Activated CD8-positive, alpha-beta T cell treated with anti-CD3 and anti-CD28 coated beads for 36 hours (primary cell): ENCODE data around the gene COPB2. TPM values are rescaled to one million over a fixed set of nuclear protein-coding genes. Genes with fewer than 3 reads are reported as not detected.

ENCODE experiments used
- ATAC-seq: fragments of 200-7000 bp; cut with Tn5 transposase; one replicate; pipeline ENCODE4 v1.10.0; 2021; ENCODE audit warnings: mild to moderate bottlenecking, moderate library complexity
- CTCF ChIA-PET: fragments of 350-600 bp; sonication (Branson Sonifier 250); formaldehyde crosslinking; loops from one replicate; lab custom pipeline; 2021; ENCODE audit warnings: antibody characterized with exemption; lab: Charles Lee
- POLR2A ChIA-PET: fragments of 350-600 bp; sonication (Branson Sonifier 250); formaldehyde crosslinking; loops from one replicate; lab custom pipeline; 2021; ENCODE audit warnings: antibody characterized with exemption; lab: Charles Lee
- DNase-seq: peaks from one replicate; pipeline ENCODE4 v3.0.0-alpha.2; 2020
- H3K27ac Mint-ChIP-seq: one replicate; pipeline ENCODE4 v1.8.0; 2021; ENCODE audit warnings: mild to moderate bottlenecking, mixed read lengths
- H3K27me3 Mint-ChIP-seq: one replicate; pipeline ENCODE4 v1.8.0; 2021; ENCODE audit warnings: mixed read lengths
- H3K36me3 Mint-ChIP-seq: one replicate; pipeline ENCODE4 v1.8.0; 2021; ENCODE audit warnings: low read depth, mixed read lengths
- H3K4me1 Mint-ChIP-seq: one replicate; pipeline ENCODE4 v1.8.0; 2021; ENCODE audit warnings: low read depth, mixed read lengths
- H3K4me3 Mint-ChIP-seq: one replicate; pipeline ENCODE4 v1.8.0; 2021; ENCODE audit warnings: mild to moderate bottlenecking, moderate library complexity, mixed read lengths
- H3K9me3 Mint-ChIP-seq: one replicate; pipeline ENCODE4 v1.8.0; 2021; ENCODE audit warnings: mixed read lengths
- intact Hi-C: fragments of 100-400 bp; cut with micrococcal nuclease; formaldehyde crosslinking; loops from one replicate; pipeline ENCODE4 v1.10.0; 2022
- total RNA-seq, 2 experiments: library from RNA; stranded (reverse); gene quantifications; one replicate each; pipeline ENCODE4 v1.2.3, GENCODE V29; 2021
- TF ChIP-seq, protein P1 (sequence below): fragments of 200-600 bp; IDR thresholded peaks from one replicate; pipeline ENCODE4 v1.8.0; 2022; ENCODE audit warnings: antibody characterized with exemption, mild to moderate bottlenecking

The COPB2 gene
- total RNA-seq, 2 experiments from 2014 or later, result 81.7 to 83.8 TPM

DNA sequence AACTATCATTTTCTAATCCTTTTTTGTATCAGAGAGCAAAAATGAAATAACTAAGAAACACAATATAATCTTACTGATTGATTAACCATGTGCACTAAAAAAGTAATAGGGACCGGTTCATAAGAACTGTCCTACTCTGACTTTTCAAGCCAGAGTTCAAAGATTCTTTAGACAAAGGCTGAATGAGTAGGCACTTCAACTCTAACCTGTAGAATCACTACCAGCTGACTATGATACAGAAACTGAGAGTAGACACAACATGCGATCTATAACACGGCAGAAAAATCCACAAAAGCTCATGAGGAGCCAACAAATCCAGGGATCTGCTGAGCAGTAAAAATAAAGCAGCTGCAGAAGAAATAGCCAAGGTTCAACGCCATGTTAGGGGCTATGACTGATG is 8.9 kb downstream of the COPB2 start:
- Mint-ChIP-seq H3K27me3 (no peaks in the 10 kb centered on the region), H3K4me3 (no peak overlapping the region), H3K36me3 (peaks cover 40% of the 10 kb centered on the region), H3K4me1 (peaks cover 45% of the 10 kb centered on the region), H3K9me3 (no peaks in the 10 kb centered on the region), H3K27ac (peak overlapping the region; percentile 67)
- CTCF ChIA-PET, result interaction anchor here (1.0 kb wide), 1 partner anchor 25 kb away, joined by 3 read pairs; no protein-coding TSS in a partner anchor
- POLR2A ChIA-PET, result interaction anchor here (1.0 kb wide), 1 partner anchor 21 kb away, joined by 3 read pairs; no protein-coding TSS in a partner anchor
- DNase-seq (no peak), ATAC-seq (no peak)
- intact Hi-C loops, result no loop called here
- TF ChIP-seq, protein P1, sequence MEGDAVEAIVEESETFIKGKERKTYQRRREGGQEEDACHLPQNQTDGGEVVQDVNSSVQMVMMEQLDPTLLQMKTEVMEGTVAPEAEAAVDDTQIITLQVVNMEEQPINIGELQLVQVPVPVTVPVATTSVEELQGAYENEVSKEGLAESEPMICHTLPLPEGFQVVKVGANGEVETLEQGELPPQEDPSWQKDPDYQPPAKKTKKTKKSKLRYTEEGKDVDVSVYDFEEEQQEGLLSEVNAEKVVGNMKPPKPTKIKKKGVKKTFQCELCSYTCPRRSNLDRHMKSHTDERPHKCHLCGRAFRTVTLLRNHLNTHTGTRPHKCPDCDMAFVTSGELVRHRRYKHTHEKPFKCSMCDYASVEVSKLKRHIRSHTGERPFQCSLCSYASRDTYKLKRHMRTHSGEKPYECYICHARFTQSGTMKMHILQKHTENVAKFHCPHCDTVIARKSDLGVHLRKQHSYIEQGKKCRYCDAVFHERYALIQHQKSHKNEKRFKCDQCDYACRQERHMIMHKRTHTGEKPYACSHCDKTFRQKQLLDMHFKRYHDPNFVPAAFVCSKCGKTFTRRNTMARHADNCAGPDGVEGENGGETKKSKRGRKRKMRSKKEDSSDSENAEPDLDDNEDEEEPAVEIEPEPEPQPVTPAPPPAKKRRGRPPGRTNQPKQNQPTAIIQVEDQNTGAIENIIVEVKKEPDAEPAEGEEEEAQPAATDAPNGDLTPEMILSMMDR, result no peak

DNA sequence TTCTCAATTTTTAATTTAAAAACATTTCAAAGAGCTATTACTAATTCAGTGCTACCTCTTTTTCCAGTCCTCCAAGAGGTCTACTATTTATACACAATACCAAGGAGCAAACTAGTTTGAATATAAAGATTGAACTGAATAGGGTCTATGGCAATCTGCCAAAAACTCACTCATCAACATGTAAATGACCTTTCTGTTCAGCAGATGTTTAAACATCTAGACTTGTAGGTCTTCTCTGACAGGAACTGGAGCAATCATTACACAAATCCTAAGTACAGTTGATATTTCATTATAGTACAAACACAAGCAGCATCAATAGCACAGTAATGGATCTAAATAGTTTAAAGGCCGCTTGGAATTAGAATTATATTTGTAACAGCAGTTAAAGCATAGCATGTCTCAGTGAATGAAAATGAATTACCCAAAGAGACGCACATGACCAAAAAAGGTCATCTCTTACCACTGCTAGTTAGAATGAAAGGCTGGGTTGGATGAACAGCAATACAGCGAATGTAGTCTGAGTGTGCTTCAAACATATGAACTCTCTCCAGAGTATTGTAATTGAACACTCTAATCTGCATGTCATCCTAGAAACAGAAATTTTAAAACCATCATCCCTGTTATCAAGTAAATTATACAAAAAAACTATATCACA is 10.7 kb downstream of the COPB2 start:
- Mint-ChIP-seq H3K9me3 (no peaks in the 10 kb centered on the region), H3K4me1 (peaks cover 35% of the 10 kb centered on the region), H3K27me3 (no peaks in the 10 kb centered on the region), H3K36me3 (peaks cover 48% of the 10 kb centered on the region), H3K27ac (no peak overlapping the region), H3K4me3 (no peak overlapping the region)
- no peak for DNase-seq
- POLR2A ChIA-PET, result interaction anchor here (1.9 kb wide), 1 partner anchor 11 kb away, joined by 6 read pairs; the partner anchor contains the start of gene COPB2
- no peak for ATAC-seq
- CTCF ChIA-PET, result no interaction called here
- TF ChIP-seq, protein P1, result no peak
- intact Hi-C loops, result no loop called here

DNA sequence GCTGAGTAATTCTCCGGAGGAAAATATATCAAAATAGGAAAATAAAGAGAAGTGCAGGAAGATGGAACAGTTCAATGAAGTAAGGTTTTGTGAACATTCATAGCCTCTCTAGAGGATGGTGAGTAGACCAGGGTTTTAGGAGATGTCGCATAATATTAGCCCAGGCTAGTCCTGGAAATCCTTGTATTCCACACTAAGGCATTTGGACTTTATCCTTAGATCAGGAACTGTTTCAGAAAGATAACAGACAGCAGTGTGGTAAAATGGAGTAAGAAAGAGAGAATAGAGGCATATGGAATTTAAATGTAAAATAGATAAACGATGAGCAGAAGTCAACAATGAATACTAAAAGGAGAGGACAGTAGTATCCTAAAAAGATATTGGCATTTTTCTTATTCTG is 12.1 kb downstream of the COPB2 start:
- H3K9me3 Mint-ChIP-seq, result no peaks in the 10 kb centered on the region
- POLR2A ChIA-PET, result no interaction called here
- H3K4me1 Mint-ChIP-seq, result peaks cover 29% of the 10 kb centered on the region
- CTCF ChIA-PET, result no interaction called here
- intact Hi-C loops, result no loop called here
- TF ChIP-seq, protein P1, result no peak
- no peaks in the 10 kb centered on the region for H3K27me3 Mint-ChIP-seq
- ATAC-seq (no peak), DNase-seq (no peak)
- no peak overlapping the region for H3K4me3 Mint-ChIP-seq
- peak overlapping the region; percentile 17 for H3K27ac Mint-ChIP-seq
- peaks cover 52% of the 10 kb centered on the region for H3K36me3 Mint-ChIP-seq

DNA sequence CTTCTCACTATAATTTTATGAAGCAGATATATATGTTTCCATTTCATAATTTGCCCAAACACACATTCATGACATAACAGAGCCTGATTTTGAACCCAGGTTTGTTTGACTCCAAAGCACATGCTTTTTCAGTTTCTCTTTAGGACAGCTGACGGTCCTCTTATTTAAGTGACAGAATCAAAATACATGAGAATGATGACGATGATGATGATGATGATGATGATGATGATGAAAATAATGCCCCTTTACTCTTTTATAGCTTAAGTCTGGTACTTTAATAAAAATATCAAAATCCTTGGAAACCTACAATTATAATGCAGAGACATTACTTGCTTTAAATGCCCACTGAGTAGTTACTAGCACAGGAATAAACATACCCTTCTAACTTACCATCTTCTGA is 15.3 kb downstream of the COPB2 start:
- H3K9me3 Mint-ChIP-seq, result no peaks in the 10 kb centered on the region
- H3K4me3 Mint-ChIP-seq, result no peak overlapping the region
- intact Hi-C loops, result no loop called here
- no peak for DNase-seq
- no peaks in the 10 kb centered on the region for H3K27me3 Mint-ChIP-seq
- TF ChIP-seq, protein P1, result no peak
- ATAC-seq, result no peak
- H3K4me1 Mint-ChIP-seq, result peaks cover 10% of the 10 kb centered on the region
- CTCF ChIA-PET, result interaction anchor here (0.8 to 1.1 kb wide), 2 partner anchors 9 to 17 kb away, joined by 3 to 4 read pairs; no protein-coding TSS in a partner anchor
- peaks cover 47% of the 10 kb centered on the region for H3K36me3 Mint-ChIP-seq
- H3K27ac Mint-ChIP-seq, result no peak overlapping the region
- POLR2A ChIA-PET, result no interaction called here

DNA sequence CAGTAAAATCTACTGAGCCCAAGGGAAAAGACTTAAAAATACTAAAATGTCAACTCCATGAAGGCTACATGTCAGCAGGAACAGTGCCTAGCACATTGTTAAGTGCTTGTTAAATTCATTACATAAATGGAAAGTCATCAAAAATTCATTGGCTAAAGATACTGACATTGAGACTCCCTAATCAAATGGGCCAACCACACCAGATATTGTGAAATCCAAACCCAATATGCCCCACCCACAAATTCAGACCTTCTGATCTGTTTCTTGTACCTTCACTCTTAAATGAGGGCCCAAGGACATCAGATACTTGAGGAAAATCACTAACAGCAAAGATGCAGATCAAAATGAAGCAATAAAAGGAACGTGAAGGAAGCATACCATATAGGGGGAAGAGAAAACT is 24.9 kb downstream of the COPB2 start:
- TF ChIP-seq, protein P1, result no peak
- H3K36me3 Mint-ChIP-seq, result peaks cover 51% of the 10 kb centered on the region
- ChIA-PET CTCF (interaction anchor here (1.5 to 1.6 kb wide), 2 partner anchors 11 to 20 kb away, joined by 3 to 9 read pairs; no protein-coding TSS in a partner anchor), POLR2A (interaction anchor here (0.9 kb wide), 1 partner anchor 25 kb away, joined by 3 read pairs; the partner anchor contains the start of gene COPB2)
- DNase-seq (no peak), ATAC-seq (no peak)
- no peak overlapping the region for H3K4me3 Mint-ChIP-seq
- H3K9me3 Mint-ChIP-seq, result no peaks in the 10 kb centered on the region
- peak overlapping the region; percentile 15 for H3K27ac Mint-ChIP-seq
- no peaks in the 10 kb centered on the region for H3K27me3 Mint-ChIP-seq
- peaks cover 7% of the 10 kb centered on the region for H3K4me1 Mint-ChIP-seq
- intact Hi-C loops, result no loop called here
